Cardiac fibroblast (primary cell): ENCODE measurements around the gene EPHA10.

Experiments
- DNase-seq, 2 donors: peaks; one replicate each; pipeline versions ENCODE4 v3.0.0 to v3.0.0-alpha.2; 2010; ENCODE audit warnings: low read depth in 2 of 2
- H3K4me3 ChIP-seq, 2 donors: replicated peaks in 1 of 2; 1 replicate in 1 of 2; 2 replicates in 1 of 2; pipeline ENCODE4 v1.5.1; 2011; ENCODE audit warnings: low read depth in 2 of 2, low read length in 2 of 2, mild to moderate bottlenecking in 2 of 2, moderate library complexity in 1 of 2
- CTCF ChIP-seq: IDR thresholded peaks from one replicate; pipeline ENCODE4 v1.5.1; 2011; ENCODE audit warnings: low read depth, mild to moderate bottlenecking, low read length, inconsistent platforms

Gene EPHA10

GRCh38 chr1:37764888-37765441, at the start of gene EPHA10:
Gene EPHA10, minus strand, starts transcription at chr1:37765120. Its CDS starts 54 bp downstream, at chr1:37765066.
- no peak within 1 kb of the TSS for H3K4me3 ChIP-seq
- TF ChIP-seq CTCF, result no peak
- DNase-seq, result no peak

- no peak overlapping the region for H3K4me3 ChIP-seq
- DNase-seq, result no peak
- no peak for TF ChIP-seq CTCF
These were observed 49.3 kb upstream of the EPHA10 start for GRCh38 chr1:37814252-37814651.

- no peak for DNase-seq
- no peak for TF ChIP-seq CTCF
- no peak overlapping the region for H3K4me3 ChIP-seq
These were observed 48.7 kb upstream of the EPHA10 start for GRCh38 chr1:37813529-37814145.

- H3K4me3 ChIP-seq, result no peak overlapping the region
- DNase-seq, result peak; percentile 87 to 89
- TF ChIP-seq CTCF, result peak; percentile 97
These were observed 46.2 kb upstream of the EPHA10 start for GRCh38 chr1:37811027-37811655.

- no peak for TF ChIP-seq CTCF
- no peak overlapping the region for H3K4me3 ChIP-seq
- DNase-seq, result peak; percentile 60 to 62
These were observed 45.0 kb upstream of the EPHA10 start for GRCh38 chr1:37809942-37810341.

GRCh38 chr1:37808369-37809319, 43.7 kb upstream of the EPHA10 start:
- peak overlapping the region; percentile 64 to 87 for H3K4me3 ChIP-seq
- DNase-seq, result peak; percentile 81 to 85
- no peak for TF ChIP-seq CTCF
